AG10803 (cell line): Measurements from ENCODE around the gene PLXNA4.

ENCODE experiments used
- DNase-seq: peaks from one replicate; pipeline ENCODE4 v3.0.0; 2010; ENCODE audit warnings: low read depth
- H3K4me3 ChIP-seq: 2 replicates; pipeline ENCODE4 v1.5.1; 2011; ENCODE audit warnings: mild to moderate bottlenecking, low read length, control low read depth
- CTCF ChIP-seq: conservative IDR thresholded peaks from 2 replicates; pipeline ENCODE4 v1.5.1; 2011; ENCODE audit warnings: mild to moderate bottlenecking, low read length, control low read depth, inconsistent platforms

Gene PLXNA4

DNA sequence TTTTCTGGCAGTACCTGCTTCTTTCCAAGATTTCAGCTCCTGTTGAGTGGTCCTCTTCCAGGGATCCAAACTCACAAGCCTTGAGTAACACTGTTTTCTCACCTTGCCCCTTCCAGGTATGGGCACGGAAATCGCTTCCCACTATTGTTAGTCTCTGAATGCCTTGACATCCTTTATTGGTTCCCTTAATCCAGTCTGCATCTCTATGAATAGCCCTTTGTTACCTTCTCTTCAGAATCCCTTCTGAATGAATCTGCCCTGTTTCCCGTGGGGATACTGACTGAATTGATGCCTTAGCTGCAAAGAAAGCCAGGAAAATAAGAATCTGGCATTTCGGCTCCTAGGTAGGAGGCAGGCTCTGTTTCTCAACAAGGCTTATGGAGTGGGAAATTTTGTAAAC lies 467.7 kb downstream of the PLXNA4 start:
- TF ChIP-seq CTCF = no peak
- H3K4me3 ChIP-seq = no peak overlapping the region
- no peak for DNase-seq

DNA sequence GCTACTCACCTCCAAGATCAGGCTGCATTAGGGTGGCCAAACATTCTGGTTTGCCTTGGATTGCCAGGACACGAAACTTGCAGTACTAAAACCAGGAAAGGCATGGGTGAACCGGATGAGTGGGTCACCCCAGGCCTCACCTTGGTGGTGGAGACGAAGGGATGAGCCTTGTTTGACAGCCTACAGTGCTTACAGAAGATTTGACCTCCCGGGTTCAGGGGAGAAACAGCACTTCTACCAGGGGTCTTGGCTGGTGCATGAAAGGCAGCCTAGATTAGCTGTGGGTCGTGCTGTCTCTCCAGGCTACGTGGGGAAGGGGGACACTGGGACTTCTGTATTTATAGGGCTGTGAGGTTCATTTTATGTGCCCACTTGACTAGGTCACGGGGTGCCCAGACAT lies 469.8 kb downstream of the PLXNA4 start:
- TF ChIP-seq CTCF = no peak
- no peak for DNase-seq
- H3K4me3 ChIP-seq = no peak overlapping the region

- no peak overlapping the region for H3K4me3 ChIP-seq
- no peak for DNase-seq
- no peak for TF ChIP-seq CTCF
Observed at GRCh38 chr7:132105096-132105495, 471.2 kb downstream of the PLXNA4 start.

DNA sequence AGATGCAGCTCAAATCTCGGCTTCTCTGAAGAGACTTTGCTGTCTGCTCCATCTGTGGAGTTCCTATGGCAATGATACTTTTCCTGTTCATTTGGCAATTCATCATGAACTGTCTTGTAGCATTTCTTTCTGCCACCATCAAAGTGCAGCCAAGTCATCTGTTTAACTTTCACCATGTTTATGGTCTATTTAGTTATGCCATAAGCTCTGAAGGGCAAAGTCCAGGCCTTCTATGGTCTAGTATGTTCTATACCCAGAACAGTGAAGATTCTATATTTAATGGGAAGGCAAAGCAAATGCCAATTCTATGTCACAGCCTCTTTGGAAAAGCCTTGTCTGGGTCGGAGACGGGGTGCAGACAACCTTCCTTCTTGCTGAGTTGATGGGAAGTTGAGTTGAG lies 472.6 kb downstream of the PLXNA4 start:
- no peak for DNase-seq
- no peak for TF ChIP-seq CTCF
- H3K4me3 ChIP-seq = no peak overlapping the region

DNA sequence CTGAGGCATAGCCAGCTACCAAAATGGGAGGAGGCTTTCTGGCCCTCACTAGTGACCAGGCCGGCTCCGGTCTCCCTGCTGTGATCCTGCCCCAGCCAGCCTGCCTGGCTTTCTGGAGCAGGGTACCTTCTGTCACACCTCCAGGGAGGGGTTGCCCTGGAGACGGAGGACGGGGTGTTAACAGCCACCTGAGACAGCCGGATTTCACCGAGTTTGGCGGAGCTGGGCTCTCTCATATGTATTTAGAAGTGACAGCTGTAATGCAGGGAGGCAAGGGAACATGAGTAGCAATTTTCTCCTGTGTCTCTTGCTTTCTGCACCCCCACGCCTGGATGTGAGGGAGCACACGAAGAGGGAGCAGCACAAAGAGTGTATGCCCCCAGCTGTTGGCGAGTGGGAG lies 473.3 kb downstream of the PLXNA4 start:
- H3K4me3 ChIP-seq = no peak overlapping the region
- no peak for DNase-seq
- TF ChIP-seq CTCF = no peak

DNA sequence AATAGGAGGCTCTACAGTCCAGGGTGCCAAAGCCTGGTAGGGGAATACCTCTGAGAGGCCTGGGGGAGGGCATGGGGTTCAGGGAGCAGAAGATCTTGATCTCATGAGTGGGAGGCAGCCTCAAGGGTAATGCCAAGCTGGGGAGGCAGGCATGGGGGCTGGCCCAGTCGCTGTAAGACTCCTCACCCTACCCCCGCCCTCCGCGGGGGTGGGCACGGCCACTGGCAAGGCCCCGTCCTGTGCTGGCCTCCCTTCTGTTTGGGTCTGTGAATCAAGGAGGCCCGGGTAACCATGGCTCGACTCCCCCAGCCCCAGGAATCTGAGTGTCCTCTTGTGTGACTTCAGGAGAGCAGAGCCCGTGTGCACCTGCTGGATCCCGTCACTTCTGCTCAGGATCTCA lies 473.9 kb downstream of the PLXNA4 start:
- no peak for DNase-seq
- TF ChIP-seq CTCF = no peak
- no peak overlapping the region for H3K4me3 ChIP-seq

DNA sequence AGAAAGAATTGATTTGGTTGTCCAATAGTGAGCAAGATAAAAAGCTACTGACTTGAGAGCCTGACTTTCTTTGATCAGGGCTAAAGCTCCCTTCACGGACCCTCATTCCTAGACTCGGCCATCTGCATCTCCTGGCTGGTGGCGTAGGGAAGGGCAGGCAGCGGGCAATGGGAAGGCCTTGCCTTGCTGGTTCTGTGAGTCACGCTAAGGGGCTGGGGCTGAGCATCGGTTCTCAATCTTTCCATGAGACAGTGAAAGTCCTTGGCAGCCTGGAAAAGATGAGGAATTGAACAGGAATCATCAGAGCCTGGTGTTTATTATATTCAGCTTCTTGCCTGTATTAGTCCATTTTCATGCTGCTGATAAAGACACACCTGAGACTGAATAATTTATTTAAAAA lies 475.3 kb downstream of the PLXNA4 start:
- H3K4me3 ChIP-seq = no peak overlapping the region
- TF ChIP-seq CTCF = no peak
- DNase-seq = no peak
